Measurements from ENCODE around the gene GOLGA6L7.
"Not testable (repeated sequence)": the region's sequence is repeated elsewhere in the genome, so short reads cannot be mapped to it uniquely, and the experiment has no call there.

Gene GOLGA6L7

GRCh38 chr15:28848521-28848920, at the start of gene GOLGA6L7:
Gene GOLGA6L7, minus strand, starts transcription at chr15:28848644. Its CDS starts 95 bp downstream, at chr15:28848549.
- not testable (repeated sequence) for DNase-seq

- DNase-seq, result no peak
Measured at GRCh38 chr15:28897861-28898585, 49.6 kb upstream of the GOLGA6L7 start.

GRCh38 chr15:28896951-28897350, 48.5 kb upstream of the GOLGA6L7 start:
- DNase-seq, result no peak

GRCh38 chr15:28895566-28895965, 47.1 kb upstream of the GOLGA6L7 start:
- DNase-seq, result no peak

GRCh38 chr15:28895146-28895545, 46.7 kb upstream of the GOLGA6L7 start:
- DNase-seq, result no peak

GRCh38 chr15:28894631-28895030, 46.2 kb upstream of the GOLGA6L7 start:
- no peak for DNase-seq

GRCh38 chr15:28892789-28893610, 44.6 kb upstream of the GOLGA6L7 start:
- DNase-seq, result no peak

- no peak for DNase-seq
Measured at GRCh38 chr15:28891588-28891987, 43.1 kb upstream of the GOLGA6L7 start.

GRCh38 chr15:28890711-28891495, 42.5 kb upstream of the GOLGA6L7 start:
- no peak for DNase-seq

- not testable (repeated sequence) for DNase-seq
Measured at GRCh38 chr15:28890291-28890690, 41.8 kb upstream of the GOLGA6L7 start.

- not testable (repeated sequence) for DNase-seq
Measured at GRCh38 chr15:28889871-28890270, 41.4 kb upstream of the GOLGA6L7 start.

GRCh38 chr15:28889346-28889745, 40.9 kb upstream of the GOLGA6L7 start:
- no peak for DNase-seq

GRCh38 chr15:28888900-28889299, 40.5 kb upstream of the GOLGA6L7 start:
- DNase-seq, result no peak

- DNase-seq, result no peak
Measured at GRCh38 chr15:28888302-28888894, 40.0 kb upstream of the GOLGA6L7 start.

GRCh38 chr15:28887339-28888174, 39.1 kb upstream of the GOLGA6L7 start:
- DNase-seq, result no peak

- no peak for DNase-seq
Measured at GRCh38 chr15:28886431-28887338, 38.2 kb upstream of the GOLGA6L7 start.

- DNase-seq, result peak in 13 of 56 donors; percentile 22 to 60 (median 39)
Measured at GRCh38 chr15:28885630-28886430, 37.4 kb upstream of the GOLGA6L7 start, which contains the start of gene APBA2. Gene APBA2, plus strand, starts transcription at chr15:28885974. Its CDS starts 167,911 bp downstream, at chr15:29053885.

GRCh38 chr15:28885128-28885629, 36.7 kb upstream of the GOLGA6L7 start:
- no peak for DNase-seq
